Neural progenitor cell (in vitro differentiated cells): ENCODE data around the gene NDRG2. TPM values are rescaled to one million over a fixed set of nuclear protein-coding genes. Genes with fewer than 3 reads are reported as not detected.

Source experiments
- DNase-seq: peaks from one replicate; pipeline ENCODE4 v3.0.0-alpha.2; 2016; ENCODE audit warnings: low spot score
- H2AFZ ChIP-seq: fragments of 200-600 bp; sonication (generic); replicated peaks from 2 replicates; pipeline ENCODE4 v1.6.1; 2016; ENCODE audit warnings: antibody characterized with exemption
- H3F3A ChIP-seq: fragments of 200-600 bp; sonication (generic); 2 replicates; pipeline ENCODE4 v1.6.1; 2016; ENCODE audit warnings: antibody characterized with exemption, low read depth
- H3K27ac ChIP-seq: fragments of 200-600 bp; sonication (generic); 2 replicates; pipeline ENCODE4 v1.5.1; 2016; ENCODE audit warnings: mild to moderate bottlenecking
- H3K27me3 ChIP-seq: fragments of 200-600 bp; sonication (generic); 2 replicates; pipeline ENCODE4 v1.6.1; 2016; ENCODE audit warnings: mild to moderate bottlenecking, moderate library complexity
- H3K36me3 ChIP-seq: fragments of 200-600 bp; sonication (generic); 2 replicates; pipeline ENCODE4 v1.5.1; 2016
- H3K4me1 ChIP-seq: fragments of 200-600 bp; sonication (generic); 2 replicates; pipeline ENCODE4 v1.6.1; 2016; ENCODE audit warnings: mixed run types
- H3K4me2 ChIP-seq: fragments of 200-600 bp; sonication (generic); 2 replicates; pipeline ENCODE4 v1.6.1; 2016
- H3K4me3 ChIP-seq: fragments of 200-600 bp; sonication (generic); 2 replicates; pipeline ENCODE4 v1.5.1; 2016
- H3K79me2 ChIP-seq: fragments of 200-600 bp; sonication (generic); 2 replicates; pipeline ENCODE4 v1.6.1; 2016; ENCODE audit warnings: low read depth
- H3K9ac ChIP-seq: fragments of 200-600 bp; sonication (generic); 2 replicates; pipeline ENCODE4 v1.6.1; 2016
- H3K9me3 ChIP-seq: fragments of 200-600 bp; sonication (generic); 2 replicates; pipeline ENCODE4 v1.5.1; 2016; ENCODE audit warnings: low read depth
- H4K20me1 ChIP-seq: fragments of 200-600 bp; sonication (generic); 2 replicates; pipeline ENCODE4 v1.6.1; 2016; ENCODE audit warnings: low read depth
- H3K27ac Mint-ChIP-seq: 3 replicates; pipeline ENCODE4 v1.8.0; 2021; ENCODE audit warnings: mixed read lengths
- H3K27me3 Mint-ChIP-seq: 2 replicates; pipeline ENCODE4 v1.8.0; 2022; ENCODE audit warnings: low read depth, mild to moderate bottlenecking, inconsistent platforms, moderate library complexity, mixed read lengths; ENCODE audit not compliant: insufficient read depth
- H3K36me3 Mint-ChIP-seq: 3 replicates; pipeline ENCODE4 v1.8.0; 2021; ENCODE audit warnings: mixed read lengths
- H3K4me1 Mint-ChIP-seq: 3 replicates; pipeline ENCODE4 v1.8.0; 2021; ENCODE audit warnings: mixed read lengths
- H3K4me3 Mint-ChIP-seq: 3 replicates; pipeline ENCODE4 v1.8.0; 2021; ENCODE audit warnings: mild to moderate bottlenecking, moderate library complexity, mixed read lengths
- H3K9me3 Mint-ChIP-seq: 3 replicates; pipeline ENCODE4 v1.8.0; 2020; ENCODE audit warnings: mixed read lengths
- EZH2 ChIP-seq: fragments of 200-600 bp; sonication (generic); IDR thresholded peaks from 2 replicates; pipeline ENCODE4 v1.6.1; 2017; ENCODE audit warnings: antibody characterized with exemption, mild to moderate bottlenecking, moderate library complexity
- EZH2phosphoT487 ChIP-seq: fragments of 200-600 bp; sonication (generic); IDR thresholded peaks from 2 replicates; pipeline ENCODE4 v1.6.1; 2017; ENCODE audit warnings: antibody characterized with exemption
- total RNA-seq: library from RNA; depleted of rRNA; stranded (reverse); fragments of >200 nt; gene quantifications from 2 replicates; pipeline ENCODE4 v1.2.3, GENCODE V29; 2015; ENCODE audit warnings: low replicate concordance
- TF ChIP-seq, protein P1 (sequence below): fragments of 200-600 bp; sonication (generic); IDR thresholded peaks from 2 replicates; pipeline ENCODE4 v1.5.1; 2017; ENCODE audit warnings: antibody characterized with exemption, mild to moderate bottlenecking

NDRG2 gene
- total RNA-seq, 1 donor from 2014 or later: 1.3 TPM

DNA sequence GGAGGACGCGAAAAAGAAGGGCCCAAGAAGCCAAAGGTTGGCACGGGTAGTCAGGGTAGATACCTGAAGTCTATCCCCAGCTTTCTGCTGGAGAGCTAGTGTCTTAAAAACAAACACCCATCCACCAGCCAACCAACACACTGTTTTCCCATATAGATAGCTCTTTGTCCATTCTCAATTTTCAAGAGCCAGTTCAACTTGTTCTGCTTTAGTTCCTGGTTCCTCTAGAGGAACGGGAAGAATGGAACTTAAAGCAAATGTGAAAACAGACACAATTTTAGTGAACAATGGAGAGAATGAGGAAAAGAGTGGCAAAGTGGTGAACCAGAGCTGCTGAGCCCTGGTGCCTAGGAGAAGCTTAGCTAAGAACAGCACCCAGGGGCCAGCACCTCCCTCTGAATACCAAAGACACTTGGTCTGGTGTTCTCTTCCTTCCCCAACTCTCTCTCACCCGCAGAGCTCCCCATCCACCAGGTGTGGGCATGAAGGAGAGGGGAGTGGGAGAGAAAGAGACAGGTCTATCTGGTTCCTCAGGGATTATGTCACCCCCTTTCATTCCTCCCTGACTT lies 3.8 kb downstream of the NDRG2 start:
- H3K9ac ChIP-seq: no peak overlapping the region
- Mint-ChIP-seq H3K9me3 (peaks cover 2% of the 10 kb centered on the region), H3K36me3 (peaks cover 7% of the 10 kb centered on the region), H3K27me3 (peaks cover 13% of the 10 kb centered on the region), H3K27ac (no peak overlapping the region), H3K4me3 (no peak overlapping the region), H3K4me1 (peaks cover 11% of the 10 kb centered on the region)
- no peak for DNase-seq
- no peaks in the 10 kb centered on the region for H3K79me2 ChIP-seq
- no peak overlapping the region for H2AFZ ChIP-seq
- H3K4me3 ChIP-seq: no peak overlapping the region
- no peaks in the 10 kb centered on the region for H4K20me1 ChIP-seq
- H3K9me3 ChIP-seq: no peaks in the 10 kb centered on the region
- H3K4me1 ChIP-seq: peaks cover 2% of the 10 kb centered on the region
- H3F3A ChIP-seq: no peaks in the 10 kb centered on the region
- H3K4me2 ChIP-seq: no peak overlapping the region
- peaks cover 59% of the 10 kb centered on the region for H3K27me3 ChIP-seq
- no peaks in the 10 kb centered on the region for H3K36me3 ChIP-seq
- no peak for TF ChIP-seq EZH2phosphoT487
- no peak overlapping the region for H3K27ac ChIP-seq

DNA sequence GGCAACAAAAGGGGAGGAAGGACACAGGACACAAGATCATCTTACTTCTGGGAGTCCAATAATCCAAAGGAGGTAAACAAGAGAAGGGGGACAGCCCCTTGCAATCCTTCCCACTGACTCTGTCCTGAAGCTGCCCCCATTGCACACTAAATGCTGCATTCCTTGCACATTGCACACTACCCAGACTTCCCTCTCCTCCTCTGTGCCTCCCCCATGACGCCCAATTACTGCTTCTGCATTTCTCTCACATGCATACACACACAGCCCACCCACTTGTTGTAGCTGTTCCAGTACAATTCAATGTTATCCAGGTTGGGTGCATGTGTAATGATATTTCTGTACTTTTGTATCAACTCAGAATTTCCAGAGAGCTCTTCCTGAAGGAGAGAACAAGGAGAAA lies 5.5 kb downstream of the NDRG2 start:
- H3K4me2 ChIP-seq: no peak overlapping the region
- H3K27me3 Mint-ChIP-seq: peaks cover 15% of the 10 kb centered on the region
- peaks cover 42% of the 10 kb centered on the region for H3K27me3 ChIP-seq
- H3K9me3 Mint-ChIP-seq: peaks cover 2% of the 10 kb centered on the region
- H3K27ac Mint-ChIP-seq: no peak overlapping the region
- H3K9me3 ChIP-seq: no peaks in the 10 kb centered on the region
- no peak overlapping the region for H3K4me3 ChIP-seq
- no peaks in the 10 kb centered on the region for H3F3A ChIP-seq
- H2AFZ ChIP-seq: no peak overlapping the region
- no peak for DNase-seq
- peaks cover 24% of the 10 kb centered on the region for H3K4me1 Mint-ChIP-seq
- TF ChIP-seq, protein P1, sequence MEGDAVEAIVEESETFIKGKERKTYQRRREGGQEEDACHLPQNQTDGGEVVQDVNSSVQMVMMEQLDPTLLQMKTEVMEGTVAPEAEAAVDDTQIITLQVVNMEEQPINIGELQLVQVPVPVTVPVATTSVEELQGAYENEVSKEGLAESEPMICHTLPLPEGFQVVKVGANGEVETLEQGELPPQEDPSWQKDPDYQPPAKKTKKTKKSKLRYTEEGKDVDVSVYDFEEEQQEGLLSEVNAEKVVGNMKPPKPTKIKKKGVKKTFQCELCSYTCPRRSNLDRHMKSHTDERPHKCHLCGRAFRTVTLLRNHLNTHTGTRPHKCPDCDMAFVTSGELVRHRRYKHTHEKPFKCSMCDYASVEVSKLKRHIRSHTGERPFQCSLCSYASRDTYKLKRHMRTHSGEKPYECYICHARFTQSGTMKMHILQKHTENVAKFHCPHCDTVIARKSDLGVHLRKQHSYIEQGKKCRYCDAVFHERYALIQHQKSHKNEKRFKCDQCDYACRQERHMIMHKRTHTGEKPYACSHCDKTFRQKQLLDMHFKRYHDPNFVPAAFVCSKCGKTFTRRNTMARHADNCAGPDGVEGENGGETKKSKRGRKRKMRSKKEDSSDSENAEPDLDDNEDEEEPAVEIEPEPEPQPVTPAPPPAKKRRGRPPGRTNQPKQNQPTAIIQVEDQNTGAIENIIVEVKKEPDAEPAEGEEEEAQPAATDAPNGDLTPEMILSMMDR: no peak
- TF ChIP-seq EZH2 (no peak), EZH2phosphoT487 (no peak)
- H4K20me1 ChIP-seq: no peaks in the 10 kb centered on the region
- no peak overlapping the region for H3K9ac ChIP-seq
- H3K4me1 ChIP-seq: no peaks in the 10 kb centered on the region
- no peak overlapping the region for H3K4me3 Mint-ChIP-seq
- no peaks in the 10 kb centered on the region for H3K79me2 ChIP-seq
- no peak overlapping the region for H3K27ac ChIP-seq
- H3K36me3 Mint-ChIP-seq: peaks cover 7% of the 10 kb centered on the region
- no peaks in the 10 kb centered on the region for H3K36me3 ChIP-seq

GRCh38 chr14:21018781-21019180 lies 6.1 kb downstream of the NDRG2 start:
- peaks cover 19% of the 10 kb centered on the region for H3K4me1 Mint-ChIP-seq
- H3F3A ChIP-seq: no peaks in the 10 kb centered on the region
- H3K27ac ChIP-seq: no peak overlapping the region
- H3K27ac Mint-ChIP-seq: no peak overlapping the region
- H3K9me3 ChIP-seq: no peaks in the 10 kb centered on the region
- H3K4me1 ChIP-seq: no peaks in the 10 kb centered on the region
- H4K20me1 ChIP-seq: no peaks in the 10 kb centered on the region
- H3K9ac ChIP-seq: no peak overlapping the region
- TF ChIP-seq, protein P1: no peak
- no peak for TF ChIP-seq EZH2
- peaks cover 40% of the 10 kb centered on the region for H3K27me3 ChIP-seq
- peaks cover 7% of the 10 kb centered on the region for H3K36me3 Mint-ChIP-seq
- H3K27me3 Mint-ChIP-seq: peaks cover 12% of the 10 kb centered on the region
- no peak overlapping the region for H3K4me2 ChIP-seq
- no peaks in the 10 kb centered on the region for H3K79me2 ChIP-seq
- H3K36me3 ChIP-seq: no peaks in the 10 kb centered on the region
- no peak overlapping the region for H3K4me3 Mint-ChIP-seq
- DNase-seq: no peak
- H3K4me3 ChIP-seq: no peak overlapping the region
- no peak overlapping the region for H2AFZ ChIP-seq
- H3K9me3 Mint-ChIP-seq: peaks cover 2% of the 10 kb centered on the region

GRCh38 chr14:21018286-21018685 lies 6.6 kb downstream of the NDRG2 start:
- Mint-ChIP-seq H3K27me3 (peaks cover 8% of the 10 kb centered on the region), H3K36me3 (peaks cover 7% of the 10 kb centered on the region), H3K9me3 (no peaks in the 10 kb centered on the region), H3K27ac (no peak overlapping the region), H3K4me3 (no peak overlapping the region), H3K4me1 (peaks cover 16% of the 10 kb centered on the region)
- Histone ChIP-seq H3K27ac (no peak overlapping the region), H3K36me3 (no peaks in the 10 kb centered on the region), H3F3A (no peaks in the 10 kb centered on the region), H3K79me2 (no peaks in the 10 kb centered on the region), H4K20me1 (no peaks in the 10 kb centered on the region), H2AFZ (no peak overlapping the region), H3K4me2 (no peak overlapping the region), H3K27me3 (peaks cover 37% of the 10 kb centered on the region), H3K4me1 (no peaks in the 10 kb centered on the region), H3K9ac (no peak overlapping the region), H3K4me3 (no peak overlapping the region), H3K9me3 (no peaks in the 10 kb centered on the region)
- TF ChIP-seq EZH2 (no peak), EZH2phosphoT487 (no peak)
- TF ChIP-seq, protein P1: no peak
- no peak for DNase-seq
